Pancreas (tissue), 10 donors: ENCODE measurements around the gene VENTX. TPM values are rescaled to one million over a fixed set of nuclear protein-coding genes. Genes with fewer than 3 reads are reported as not detected.
"Not testable (repeated sequence)": the region's sequence is repeated elsewhere in the genome, so short reads cannot be mapped to it uniquely, and the experiment has no call there.

ENCODE experiments used
- ATAC-seq, 4 donors: fragments of 200-7000 bp; cut with Tn5 transposase; one replicate each; pipeline versions ENCODE4 v1.8.0 to v1.9.1; 2020; ENCODE audit warnings: mild to moderate bottlenecking in 4 of 4, moderate library complexity in 4 of 4
- DNase-seq, 6 donors: peaks; one replicate each; pipeline ENCODE4 v3.0.0-alpha.2; 2020
- FAIRE-seq: peaks from 2 replicates; lab custom pipeline; 2012; peaks lifted over from hg19 to GRCh38; lab: Jason Lieb, UNC
- H3K27ac ChIP-seq, 4 donors: fragments of 200-600 bp; sonication (generic); 1 replicate in 3 of 4; 2 replicates in 1 of 4; pipeline versions ENCODE4 v1.5.0 to v1.8.0; 2020
- H3K27me3 ChIP-seq, 4 donors: fragments of 200-600 bp; one replicate each; pipeline ENCODE4 v1.8.0; 2021
- H3K36me3 ChIP-seq, 3 donors: fragments of 200-600 bp; sonication (generic) in 1 of 3; one replicate each; pipeline versions ENCODE4 v1.5.0 to v1.8.0; 2020 to 2021
- H3K4me1 ChIP-seq, 3 donors: fragments of 200-600 bp; one replicate each; pipeline ENCODE4 v1.8.0; 2021
- H3K4me3 ChIP-seq, 4 donors: fragments of 200-600 bp; sonication (generic) in 2 of 4; one replicate each; pipeline versions ENCODE4 v1.5.0 to v1.8.0; 2020 to 2021
- H3K9me3 ChIP-seq, 4 donors: fragments of 200-600 bp; one replicate each; pipeline ENCODE4 v1.8.0; 2021
- CTCF ChIP-seq, 4 donors: fragments of 200-600 bp; sonication (generic) in 3 of 4; IDR thresholded peaks; one replicate each; pipeline versions ENCODE4 v1.5.0 to v1.8.0; 2021; ENCODE audit warnings: antibody characterized with exemption in 4 of 4
- WGBS, 2 donors: extraction: QIAGEN DNeasy Blood & Tissue Kit; methylation state at CpG; one replicate each; pipeline ENCODE4 v1.1.7; 2013; 5-methylcytosine and 5-hydroxymethylcytosine counted together
- intact Hi-C, 3 donors: fragments of 100-400 bp; cut with DNase I; formaldehyde crosslinking; loops; one replicate each; pipeline versions ENCODE4 v1.11.1 to v1.14.2; 2022
- polyA plus RNA-seq, 2 donors: library from polyadenylated mRNA; stranded (reverse); fragments of 200-250 nt; gene quantifications; one replicate each; pipeline ENCODE4 v1.2.3, GENCODE V29; 2013
- total RNA-seq, 6 donors: library from RNA; stranded (reverse); fragmentation: NEBNext Ultra II Directional in 4 of 6; extraction: Animal tissue kit (Norgen Biotek cat#: 25700) in 4 of 6; gene quantifications; one replicate each; pipeline versions ENCODE4 v1.2.1 to v1.2.4, GENCODE V29; 2021 to 2023
- donor health status: healthy with polysubstance abuse.
- donor health status: DM: no; HTN: no; CAD: no; lungs with moderate emphysema.
- donor health status: DM: no; HTN: no; CAD: no.
- donor health status: control.
- donor health status: control.
- donor health status: Bipolar disorder and iron deficiency.
- donor health status: DM: yes; HTN: yes; CAD: no.
- donor health status: DM: no; HTN: no; CAD: no.
- donor health status: DM: no; HTN: no; CAD: no.
- donor health status: DM: yes; HTN: yes; CAD: no.

The VENTX gene
- total and polyA plus RNA-seq, 8 donors, result 0.09 to 1.3 (median 0.46) TPM

- Histone ChIP-seq H3K36me3 (no peaks in the 10 kb centered on the region), H3K4me3 (no peak overlapping the region), H3K9me3 (no peaks in the 10 kb centered on the region), H3K4me1 (peaks cover 0 to 10% (median 3%) of the 10 kb centered on the region in 3 donors), H3K27ac (no peak overlapping the region), H3K27me3 (no peaks in the 10 kb centered on the region)
- DNase-seq (no peak), FAIRE-seq (no peak), ATAC-seq (no peak)
- WGBS, 2 donors, result 89 to 90% methylated on average over 10 of the region's 10 CpGs
- no peak for TF ChIP-seq CTCF (IDR thresholded peaks at IDR 0.05)
- intact Hi-C loops, result no loop called here
These were observed 26.0 kb downstream of the VENTX start for GRCh38 chr10:133263674-133264073.

- no peak overlapping the region for H3K27ac ChIP-seq
- no peaks in the 10 kb centered on the region for H3K27me3 ChIP-seq
- ATAC-seq (no peak), DNase-seq (no peak), FAIRE-seq (no peak)
- H3K36me3 ChIP-seq, result no peaks in the 10 kb centered on the region
- H3K9me3 ChIP-seq, result no peaks in the 10 kb centered on the region
- TF ChIP-seq CTCF (IDR thresholded peaks at IDR 0.05), result no peak
- no peak overlapping the region for H3K4me3 ChIP-seq
- intact Hi-C loops, result no loop called here
- peaks cover 0 to 6% (median 0%) of the 10 kb centered on the region in 3 donors for H3K4me1 ChIP-seq
- 83 to 97% methylated on average over 9 of the region's 9 CpGs for WGBS, 2 donors
These were observed 26.8 kb downstream of the VENTX start for GRCh38 chr10:133264461-133264860.

GRCh38 chr10:133265052-133265451, 27.4 kb downstream of the VENTX start:
- H3K4me1 ChIP-seq, H3K27ac ChIP-seq, H3K36me3 ChIP-seq, FAIRE-seq, ATAC-seq, H3K9me3 ChIP-seq, H3K27me3 ChIP-seq, H3K4me3 ChIP-seq, intact Hi-C loops, DNase-seq: not testable (repeated sequence)
- 89 to 90% methylated on average over 10 of the region's 10 CpGs for WGBS, 2 donors

GRCh38 chr10:133266056-133266795, 28.6 kb downstream of the VENTX start:
- Histone ChIP-seq H3K4me3 (no peak overlapping the region), H3K27ac (no peak overlapping the region), H3K36me3 (peaks cover 0 to 5% (median 0%) of the 10 kb centered on the region in 3 donors), H3K4me1 (peaks cover 0 to under 1% (median 0%) of the 10 kb centered on the region in 3 donors), H3K27me3 (no peaks in the 10 kb centered on the region), H3K9me3 (no peaks in the 10 kb centered on the region)
- no peak for FAIRE-seq
- no peak for ATAC-seq
- DNase-seq, result no peak
- no peak for TF ChIP-seq CTCF (IDR thresholded peaks at IDR 0.05)
- 91 to 94% methylated on average over 21 of the region's 21 CpGs for WGBS, 2 donors
- intact Hi-C loops, result no loop called here

- WGBS, 2 donors, result 90 to 92% methylated on average over 14 of the region's 14 CpGs
- Histone ChIP-seq H3K27ac (no peak overlapping the region), H3K27me3 (no peaks in the 10 kb centered on the region), H3K36me3 (peaks cover 0 to 6% (median 0%) of the 10 kb centered on the region in 3 donors), H3K4me1 (no peaks in the 10 kb centered on the region), H3K4me3 (no peak overlapping the region), H3K9me3 (no peaks in the 10 kb centered on the region)
- intact Hi-C loops, result no loop called here
- DNase-seq (no peak), FAIRE-seq (no peak), ATAC-seq (no peak)
- TF ChIP-seq CTCF (IDR thresholded peaks at IDR 0.05), result no peak
These were observed 29.6 kb downstream of the VENTX start for GRCh38 chr10:133267293-133267692.
